ENCODE measurements around the gene FADS1. TPM values are rescaled to one million over a fixed set of nuclear protein-coding genes. Genes with fewer than 3 reads are reported as not detected.

Gene FADS1
- total RNA-seq, 4 donors from 2014 or later: 20.8 to 37.4 (median 32.0) TPM

GRCh38 chr11:61846362-61847020 lies 29.7 kb upstream of the FADS1 start:
- Histone ChIP-seq H3K4me3 (no peak overlapping the region), H3K27ac (no peak overlapping the region), H3K9me3 (no peaks in the 10 kb centered on the region), H3K27me3 (no peaks in the 10 kb centered on the region), H3K36me3 (peaks cover 0 to 96% of the 10 kb centered on the region in 2 donors), H3K4me1 (peaks cover 0 to 3% (median 0%) of the 10 kb centered on the region in 3 donors)
- TF ChIP-seq POLR2AphosphoS5 (IDR thresholded peaks at IDR 0.05): no peak
- TF ChIP-seq POLR2A (IDR thresholded peaks at IDR 0.05): no peak
- no peak for TF ChIP-seq CTCF (IDR thresholded peaks at IDR 0.05)
- no peak for TF ChIP-seq EP300 (IDR thresholded peaks at IDR 0.05)
- ATAC-seq: no peak
- 54 to 74% methylated on average over 5 to 9 of the region's 10 CpGs for WGBS, 2 donors (ENCODE audit: low coverage in 1 of 2)

GRCh38 chr11:61844909-61845565 lies 28.2 kb upstream of the FADS1 start:
- ATAC-seq: no peak
- Histone ChIP-seq H3K4me3 (no peak overlapping the region), H3K27ac (no peak overlapping the region), H3K4me1 (no peaks in the 10 kb centered on the region), H3K27me3 (no peaks in the 10 kb centered on the region), H3K9me3 (no peaks in the 10 kb centered on the region), H3K36me3 (peaks cover 0 to 96% of the 10 kb centered on the region in 2 donors)
- TF ChIP-seq CTCF (IDR thresholded peaks at IDR 0.05): no peak
- no peak for TF ChIP-seq POLR2A (IDR thresholded peaks at IDR 0.05)
- no peak for TF ChIP-seq EP300 (IDR thresholded peaks at IDR 0.05)
- no peak for TF ChIP-seq POLR2AphosphoS5 (IDR thresholded peaks at IDR 0.05)
- WGBS, 2 donors (ENCODE audit: low coverage in 1 of 2): 59 to 70% methylated on average over 3 to 7 of the region's 16 CpGs

GRCh38 chr11:61842528-61842820 lies 25.7 kb upstream of the FADS1 start:
- no CpG with 5 or more reads among the region's 7 CpGs for WGBS, 2 donors (ENCODE audit: low coverage in 1 of 2)
- peaks cover 0 to 96% of the 10 kb centered on the region in 2 donors for H3K36me3 ChIP-seq

GRCh38 chr11:61841636-61842527 lies 25.1 kb upstream of the FADS1 start:
- WGBS, 2 donors (ENCODE audit: low coverage in 1 of 2): 89 to 95% methylated on average over 2 to 3 of the region's 12 CpGs
- ATAC-seq: no peak
- Histone ChIP-seq H3K4me1 (no peaks in the 10 kb centered on the region), H3K27me3 (no peaks in the 10 kb centered on the region), H3K4me3 (no peak overlapping the region), H3K27ac (no peak overlapping the region), H3K36me3 (peaks cover 0 to 92% of the 10 kb centered on the region in 2 donors), H3K9me3 (no peaks in the 10 kb centered on the region)
- no peak for TF ChIP-seq POLR2AphosphoS5 (IDR thresholded peaks at IDR 0.05)
- no peak for TF ChIP-seq CTCF (IDR thresholded peaks at IDR 0.05)
- TF ChIP-seq EP300 (IDR thresholded peaks at IDR 0.05): no peak

More at GRCh38 chr11:61842528-61842820, 25.7 kb upstream of the FADS1 start:
- Histone ChIP-seq H3K4me1 (no peaks in the 10 kb centered on the region), H3K9me3 (no peaks in the 10 kb centered on the region), H3K4me3 (no peak overlapping the region), H3K27me3 (no peaks in the 10 kb centered on the region), H3K27ac (no peak overlapping the region)
- ATAC-seq: no peak
- no peak for TF ChIP-seq CTCF (IDR thresholded peaks at IDR 0.05)
- TF ChIP-seq POLR2AphosphoS5 (IDR thresholded peaks at IDR 0.05): no peak
